ENCODE data around the gene PICALM. TPM values are rescaled to one million over a fixed set of nuclear protein-coding genes. Genes with fewer than 3 reads are reported as not detected.

PICALM gene
- total and polyA plus RNA-seq, 2 of the 8 experiments (the other 6 are each of a cell fraction or from before 2014, with no cell fraction given), result 69.4 to 71.3 TPM

- TF ChIP-seq RXRA (IDR thresholded peaks at IDR 0.05; ENCODE audit: insufficient read depth, low read depth, low read length), result no peak
Measured at GRCh38 chr11:86013713-86014112, 55.2 kb downstream of the PICALM start (continued).

All from H1 (cell line).